Astrocyte (in vitro differentiated cells and primary cell): ENCODE measurements around the gene CWC27. TPM values are rescaled to one million over a fixed set of nuclear protein-coding genes. Genes with fewer than 3 reads are reported as not detected.

Source experiments
- DNase-seq: peaks from one replicate; pipeline ENCODE4 v3.0.0-alpha.2; 2010; ENCODE audit warnings: low read depth
- FAIRE-seq: peaks from 2 replicates; lab custom pipeline; 2011; peaks lifted over from hg19 to GRCh38; lab: Jason Lieb, UNC
- H2AFZ ChIP-seq: 2 replicates; pipeline ENCODE4 v1.6.0; 2012; ENCODE audit warnings: low read depth, low read length, inconsistent platforms
- H3K27ac ChIP-seq: 2 replicates; pipeline ENCODE4 v1.5.1; 2011; ENCODE audit warnings: low read depth, low read length, inconsistent platforms
- H3K27me3 ChIP-seq: 2 replicates; pipeline ENCODE4 v1.6.0; 2011; ENCODE audit warnings: low read length, inconsistent platforms; ENCODE audit not compliant: insufficient read depth
- H3K36me3 ChIP-seq: 2 replicates; pipeline ENCODE4 v1.5.1; 2011; ENCODE audit warnings: low read length, inconsistent platforms; ENCODE audit not compliant: insufficient read depth
- H3K4me1 ChIP-seq: 2 replicates; pipeline ENCODE4 v1.5.1; 2011; ENCODE audit warnings: low read length, inconsistent platforms; ENCODE audit not compliant: insufficient read depth
- H3K4me2 ChIP-seq: 2 replicates; pipeline ENCODE4 v1.6.0; 2012; ENCODE audit warnings: low read length, inconsistent platforms
- H3K4me3 ChIP-seq: 2 replicates; pipeline ENCODE4 v1.5.1; 2011; ENCODE audit warnings: low read depth, mild to moderate bottlenecking, low read length, inconsistent platforms; ENCODE audit not compliant: insufficient read depth
- H3K79me2 ChIP-seq: 2 replicates; pipeline ENCODE4 v1.6.0; 2012; ENCODE audit warnings: mild to moderate bottlenecking, low read length, inconsistent platforms; ENCODE audit not compliant: insufficient read depth
- H3K9ac ChIP-seq: 2 replicates; pipeline ENCODE4 v1.6.0; 2012; ENCODE audit warnings: mild to moderate bottlenecking, low read length, inconsistent platforms
- H3K9me3 ChIP-seq: 2 replicates; pipeline ENCODE4 v1.5.1; 2012; ENCODE audit warnings: low read depth, mild to moderate bottlenecking, low read length, inconsistent platforms; ENCODE audit not compliant: insufficient read depth
- H4K20me1 ChIP-seq: 2 replicates; pipeline ENCODE4 v1.6.0; 2012; ENCODE audit warnings: low read length, inconsistent platforms; ENCODE audit not compliant: insufficient read depth
- H3K27ac Mint-ChIP-seq: one replicate; pipeline ENCODE4 v1.8.0; 2021; ENCODE audit warnings: mild to moderate bottlenecking, mixed read lengths; ENCODE audit not compliant: unreplicated experiment
- H3K27me3 Mint-ChIP-seq: one replicate; pipeline ENCODE4 v1.8.0; 2021; ENCODE audit warnings: low read depth, mixed read lengths; ENCODE audit not compliant: unreplicated experiment
- H3K36me3 Mint-ChIP-seq: one replicate; pipeline ENCODE4 v1.8.0; 2021; ENCODE audit warnings: low read depth, mixed read lengths; ENCODE audit not compliant: unreplicated experiment
- H3K4me1 Mint-ChIP-seq: one replicate; pipeline ENCODE4 v1.8.0; 2021; ENCODE audit warnings: low read depth, mixed read lengths; ENCODE audit not compliant: unreplicated experiment
- H3K4me3 Mint-ChIP-seq: one replicate; pipeline ENCODE4 v1.8.0; 2021; ENCODE audit warnings: mild to moderate bottlenecking, moderate library complexity, mixed read lengths; ENCODE audit not compliant: unreplicated experiment
- H3K9me3 Mint-ChIP-seq: one replicate; pipeline ENCODE4 v1.8.0; 2021; ENCODE audit warnings: mild to moderate bottlenecking, mixed read lengths; ENCODE audit not compliant: unreplicated experiment
- EZH2 ChIP-seq: IDR thresholded peaks from 2 replicates; pipeline ENCODE4 v1.6.1; 2012; ENCODE audit warnings: mild to moderate bottlenecking, low read length, inconsistent platforms; ENCODE audit not compliant: insufficient read depth
- total RNA-seq: library from RNA; stranded (reverse); gene quantifications from 2 replicates; pipeline ENCODE4 v1.2.1, GENCODE V29; 2021
- TF ChIP-seq, protein P1 (sequence below): IDR thresholded peaks from 2 replicates; pipeline ENCODE4 v1.5.1; 2011; ENCODE audit warnings: low read depth, mild to moderate bottlenecking, inconsistent platforms, low read length, moderate library complexity; ENCODE audit not compliant: insufficient read depth

CWC27 gene
- total RNA-seq, 1 donor from 2014 or later = 25.7 TPM

DNA sequence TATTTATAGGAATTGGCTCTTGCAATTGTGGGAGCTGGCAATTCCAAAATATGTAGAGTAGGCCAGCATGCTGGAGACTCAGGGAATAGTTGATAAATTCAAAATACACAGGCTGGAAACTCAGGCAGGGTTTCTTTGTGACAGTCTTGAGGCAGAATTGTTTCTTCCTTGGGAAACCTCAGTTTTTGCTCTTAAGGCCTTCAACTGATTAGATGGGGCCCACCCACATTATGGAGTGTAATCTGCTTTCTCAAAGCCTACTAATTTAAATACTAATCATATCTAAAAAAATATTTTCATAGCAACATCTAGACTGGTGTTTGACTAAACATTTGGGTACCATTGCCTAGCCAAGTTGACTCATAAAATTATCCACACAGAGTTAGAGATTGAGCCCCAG lies 27.6 kb downstream of the CWC27 start:
- Histone ChIP-seq H3K9ac (no peak overlapping the region), H3K4me1 (no peaks in the 10 kb centered on the region), H3K4me2 (no peak overlapping the region), H3K79me2 (no peaks in the 10 kb centered on the region), H3K9me3 (no peaks in the 10 kb centered on the region), H2AFZ (no peak overlapping the region), H3K27me3 (no peaks in the 10 kb centered on the region), H4K20me1 (no peaks in the 10 kb centered on the region), H3K27ac (no peak overlapping the region), H3K36me3 (no peaks in the 10 kb centered on the region), H3K4me3 (no peak overlapping the region)
- DNase-seq (no peak), FAIRE-seq (no peak)
- TF ChIP-seq EZH2 = no peak
- TF ChIP-seq, protein P1, sequence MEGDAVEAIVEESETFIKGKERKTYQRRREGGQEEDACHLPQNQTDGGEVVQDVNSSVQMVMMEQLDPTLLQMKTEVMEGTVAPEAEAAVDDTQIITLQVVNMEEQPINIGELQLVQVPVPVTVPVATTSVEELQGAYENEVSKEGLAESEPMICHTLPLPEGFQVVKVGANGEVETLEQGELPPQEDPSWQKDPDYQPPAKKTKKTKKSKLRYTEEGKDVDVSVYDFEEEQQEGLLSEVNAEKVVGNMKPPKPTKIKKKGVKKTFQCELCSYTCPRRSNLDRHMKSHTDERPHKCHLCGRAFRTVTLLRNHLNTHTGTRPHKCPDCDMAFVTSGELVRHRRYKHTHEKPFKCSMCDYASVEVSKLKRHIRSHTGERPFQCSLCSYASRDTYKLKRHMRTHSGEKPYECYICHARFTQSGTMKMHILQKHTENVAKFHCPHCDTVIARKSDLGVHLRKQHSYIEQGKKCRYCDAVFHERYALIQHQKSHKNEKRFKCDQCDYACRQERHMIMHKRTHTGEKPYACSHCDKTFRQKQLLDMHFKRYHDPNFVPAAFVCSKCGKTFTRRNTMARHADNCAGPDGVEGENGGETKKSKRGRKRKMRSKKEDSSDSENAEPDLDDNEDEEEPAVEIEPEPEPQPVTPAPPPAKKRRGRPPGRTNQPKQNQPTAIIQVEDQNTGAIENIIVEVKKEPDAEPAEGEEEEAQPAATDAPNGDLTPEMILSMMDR = no peak
- Mint-ChIP-seq H3K4me3 (no peak overlapping the region), H3K4me1 (no peaks in the 10 kb centered on the region), H3K36me3 (peaks cover 1% of the 10 kb centered on the region), H3K9me3 (no peaks in the 10 kb centered on the region), H3K27me3 (no peaks in the 10 kb centered on the region), H3K27ac (no peak overlapping the region)

- no peak for FAIRE-seq
- TF ChIP-seq, protein P1 = no peak
- TF ChIP-seq EZH2 = no peak
- Histone ChIP-seq H3K27ac (no peak overlapping the region), H3K9ac (no peak overlapping the region), H4K20me1 (no peaks in the 10 kb centered on the region), H2AFZ (no peak overlapping the region), H3K79me2 (no peaks in the 10 kb centered on the region), H3K9me3 (no peaks in the 10 kb centered on the region), H3K4me1 (no peaks in the 10 kb centered on the region), H3K36me3 (no peaks in the 10 kb centered on the region), H3K4me2 (no peak overlapping the region), H3K27me3 (no peaks in the 10 kb centered on the region), H3K4me3 (no peak overlapping the region)
- Mint-ChIP-seq H3K4me1 (no peaks in the 10 kb centered on the region), H3K9me3 (no peaks in the 10 kb centered on the region), H3K36me3 (peaks cover 1% of the 10 kb centered on the region), H3K27ac (no peak overlapping the region), H3K4me3 (no peak overlapping the region), H3K27me3 (no peaks in the 10 kb centered on the region)
- no peak for DNase-seq
Measured at GRCh38 chr5:64800926-64801325, 32.2 kb downstream of the CWC27 start.

DNA sequence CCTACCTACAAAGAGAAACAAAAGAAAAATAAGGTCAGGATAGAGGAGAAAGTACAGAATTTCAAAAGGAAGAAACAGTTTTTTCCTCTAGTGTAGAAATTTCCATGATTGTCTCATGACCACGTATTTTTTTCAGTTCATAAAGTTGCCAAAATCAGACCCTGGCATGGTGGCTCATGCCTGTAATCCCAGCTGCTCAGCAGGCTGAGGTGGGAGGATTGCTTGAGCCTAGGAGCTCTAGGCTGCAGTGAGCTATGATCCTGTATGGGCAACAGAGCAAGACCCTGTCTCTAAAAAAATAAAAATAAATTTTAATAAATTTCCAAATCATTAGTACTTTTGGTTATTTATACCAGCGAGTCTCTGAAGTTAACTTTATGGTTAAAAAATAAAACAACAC lies 37.8 kb downstream of the CWC27 start:
- H3K9ac ChIP-seq = no peak overlapping the region
- DNase-seq = no peak
- H3K4me2 ChIP-seq = no peak overlapping the region
- Mint-ChIP-seq H3K4me3 (no peak overlapping the region), H3K9me3 (no peaks in the 10 kb centered on the region), H3K27me3 (no peaks in the 10 kb centered on the region), H3K4me1 (peaks cover 12% of the 10 kb centered on the region), H3K36me3 (no peaks in the 10 kb centered on the region), H3K27ac (no peak overlapping the region)
- H3K9me3 ChIP-seq = no peaks in the 10 kb centered on the region
- TF ChIP-seq, protein P1 = no peak
- TF ChIP-seq EZH2 = no peak
- H2AFZ ChIP-seq = no peak overlapping the region
- H3K36me3 ChIP-seq = no peaks in the 10 kb centered on the region
- no peak overlapping the region for H3K4me3 ChIP-seq
- FAIRE-seq = no peak
- H3K4me1 ChIP-seq = peaks cover 3% of the 10 kb centered on the region
- no peaks in the 10 kb centered on the region for H3K79me2 ChIP-seq
- H4K20me1 ChIP-seq = no peaks in the 10 kb centered on the region
- H3K27ac ChIP-seq = no peak overlapping the region
- no peaks in the 10 kb centered on the region for H3K27me3 ChIP-seq
